Glutamatergic neuron (in vitro differentiated cells): ENCODE measurements around the gene CCNI2. TPM values are rescaled to one million over a fixed set of nuclear protein-coding genes. Genes with fewer than 3 reads are reported as not detected.

ENCODE experiments used
- DNase-seq: peaks from one replicate; pipeline ENCODE4 v3.0.0; 2022
- H3K27ac Mint-ChIP-seq: one replicate; pipeline ENCODE4 v1.8.0; 2020; ENCODE audit warnings: mild to moderate bottlenecking, mixed read lengths, inconsistent platforms; ENCODE audit not compliant: unreplicated experiment
- H3K27me3 Mint-ChIP-seq: one replicate; pipeline ENCODE4 v1.8.0; 2020; ENCODE audit warnings: mild to moderate bottlenecking, moderate library complexity, mixed read lengths, inconsistent platforms; ENCODE audit not compliant: unreplicated experiment
- H3K36me3 Mint-ChIP-seq: one replicate; pipeline ENCODE4 v1.8.0; 2020; ENCODE audit warnings: mild to moderate bottlenecking, mixed read lengths, inconsistent platforms; ENCODE audit not compliant: unreplicated experiment
- H3K4me1 Mint-ChIP-seq: one replicate; pipeline ENCODE4 v1.8.0; 2020; ENCODE audit warnings: mild to moderate bottlenecking, low read depth, mixed read lengths, inconsistent platforms; ENCODE audit not compliant: unreplicated experiment
- H3K4me3 Mint-ChIP-seq: one replicate; pipeline ENCODE4 v1.8.0; 2020; ENCODE audit warnings: mild to moderate bottlenecking, mixed read lengths, inconsistent platforms; ENCODE audit not compliant: unreplicated experiment
- H3K9me3 Mint-ChIP-seq: one replicate; pipeline ENCODE4 v1.8.0; 2020; ENCODE audit warnings: mild to moderate bottlenecking, moderate library complexity, mixed read lengths, inconsistent platforms; ENCODE audit not compliant: unreplicated experiment
- total RNA-seq: library from RNA; stranded (reverse); fragmentation: NEBNext Ultra II Directional; extraction: Animal tissue kit (Norgen Biotek cat#: 25700); gene quantifications from one replicate; pipeline ENCODE4 v1.2.1, GENCODE V29; 2021; ENCODE audit not compliant: unreplicated experiment
- TF ChIP-seq, protein P1 (sequence below): fragments of 200-600 bp; sonication (generic); IDR thresholded peaks from one replicate; pipeline ENCODE4 v1.5.0; 2021; ENCODE audit not compliant: partially characterized antibody, unreplicated experiment

Gene CCNI2
- total RNA-seq, 1 donor from 2014 or later = 0.17 TPM

DNA sequence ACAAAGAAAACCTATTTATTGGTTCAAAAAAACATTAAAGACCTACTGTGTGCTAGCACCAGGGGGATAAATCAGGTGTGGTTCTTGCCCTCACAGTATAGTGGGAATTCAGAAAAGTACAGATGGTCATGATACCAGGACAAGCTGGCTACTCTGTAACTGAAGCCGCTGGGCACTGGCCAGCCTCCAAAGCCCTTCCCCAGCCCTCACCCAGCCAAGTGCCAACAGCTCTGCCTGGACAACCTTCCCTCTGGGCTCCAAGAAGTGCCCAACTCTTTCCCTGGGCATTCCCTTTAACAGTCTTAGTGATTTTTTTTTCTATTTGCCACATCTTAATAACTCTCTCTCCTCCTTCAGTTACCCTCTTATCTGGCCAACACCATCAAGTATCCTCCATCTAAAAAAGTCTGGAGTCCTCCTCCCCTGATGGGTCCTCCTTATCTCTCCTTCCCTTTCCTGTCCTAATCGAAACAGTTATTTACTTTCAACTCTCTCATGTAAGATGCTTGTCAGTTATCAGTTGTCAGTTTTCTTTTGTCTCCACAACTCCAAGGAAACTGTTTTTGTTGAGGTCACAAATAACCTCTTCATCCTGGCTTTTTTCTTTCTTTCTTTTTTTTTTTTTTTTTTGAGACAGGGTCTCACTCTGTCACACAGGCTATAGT is 43.1 kb downstream of the CCNI2 start:
- H3K9me3 Mint-ChIP-seq = peaks cover 2% of the 10 kb centered on the region
- H3K27ac Mint-ChIP-seq = no peak overlapping the region
- H3K4me3 Mint-ChIP-seq = peak overlapping the region; percentile 36
- TF ChIP-seq, protein P1, sequence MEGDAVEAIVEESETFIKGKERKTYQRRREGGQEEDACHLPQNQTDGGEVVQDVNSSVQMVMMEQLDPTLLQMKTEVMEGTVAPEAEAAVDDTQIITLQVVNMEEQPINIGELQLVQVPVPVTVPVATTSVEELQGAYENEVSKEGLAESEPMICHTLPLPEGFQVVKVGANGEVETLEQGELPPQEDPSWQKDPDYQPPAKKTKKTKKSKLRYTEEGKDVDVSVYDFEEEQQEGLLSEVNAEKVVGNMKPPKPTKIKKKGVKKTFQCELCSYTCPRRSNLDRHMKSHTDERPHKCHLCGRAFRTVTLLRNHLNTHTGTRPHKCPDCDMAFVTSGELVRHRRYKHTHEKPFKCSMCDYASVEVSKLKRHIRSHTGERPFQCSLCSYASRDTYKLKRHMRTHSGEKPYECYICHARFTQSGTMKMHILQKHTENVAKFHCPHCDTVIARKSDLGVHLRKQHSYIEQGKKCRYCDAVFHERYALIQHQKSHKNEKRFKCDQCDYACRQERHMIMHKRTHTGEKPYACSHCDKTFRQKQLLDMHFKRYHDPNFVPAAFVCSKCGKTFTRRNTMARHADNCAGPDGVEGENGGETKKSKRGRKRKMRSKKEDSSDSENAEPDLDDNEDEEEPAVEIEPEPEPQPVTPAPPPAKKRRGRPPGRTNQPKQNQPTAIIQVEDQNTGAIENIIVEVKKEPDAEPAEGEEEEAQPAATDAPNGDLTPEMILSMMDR = no peak
- peaks cover 5% of the 10 kb centered on the region for H3K27me3 Mint-ChIP-seq
- H3K36me3 Mint-ChIP-seq = peaks cover 5% of the 10 kb centered on the region
- no peak for DNase-seq
- H3K4me1 Mint-ChIP-seq = peaks cover 10% of the 10 kb centered on the region

DNA sequence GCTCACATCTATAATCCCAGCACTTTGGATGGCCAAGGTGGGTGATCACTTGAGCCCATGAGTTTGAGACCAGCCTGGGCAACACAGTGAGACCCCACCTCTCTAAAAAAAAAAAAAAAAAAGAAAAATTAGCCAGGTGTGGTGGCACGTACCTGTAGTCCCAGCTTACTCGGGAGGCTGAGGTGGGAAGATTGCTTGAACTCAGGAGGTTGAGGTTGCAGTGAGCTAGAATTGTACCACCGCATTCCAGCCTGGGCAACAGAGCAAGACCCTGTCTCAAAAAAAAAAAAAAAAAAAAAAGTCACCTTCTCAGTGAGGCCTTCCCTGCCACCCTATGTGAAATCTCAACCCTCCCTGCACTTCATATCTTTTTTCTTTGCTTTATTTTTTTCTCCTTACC is 43.8 kb downstream of the CCNI2 start:
- H3K27me3 Mint-ChIP-seq = peaks cover 5% of the 10 kb centered on the region
- no peak overlapping the region for H3K27ac Mint-ChIP-seq
- H3K36me3 Mint-ChIP-seq = peaks cover 4% of the 10 kb centered on the region
- H3K4me3 Mint-ChIP-seq = no peak overlapping the region
- no peak for DNase-seq
- peaks cover 10% of the 10 kb centered on the region for H3K4me1 Mint-ChIP-seq
- peaks cover 2% of the 10 kb centered on the region for H3K9me3 Mint-ChIP-seq
- TF ChIP-seq, protein P1 = no peak

DNA sequence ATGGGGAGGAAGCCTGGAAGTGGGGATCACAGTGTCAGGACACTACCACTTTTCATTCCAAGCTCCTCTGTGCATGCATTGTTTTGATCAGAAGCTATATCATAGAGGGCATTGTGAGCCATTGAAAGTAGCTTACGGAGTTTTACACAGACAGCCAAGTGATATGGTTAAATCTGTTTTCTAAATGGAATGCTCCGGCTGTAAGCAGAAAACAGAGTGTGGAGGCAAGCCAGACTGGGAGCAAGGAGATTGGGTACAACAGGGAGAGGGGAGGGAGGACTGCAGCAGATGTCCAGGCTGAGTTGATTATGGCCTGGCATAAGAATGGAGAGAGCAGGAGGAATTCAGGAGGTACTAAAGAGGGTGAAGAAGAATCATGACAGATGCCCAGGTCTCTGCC is 50.4 kb downstream of the CCNI2 start:
- Mint-ChIP-seq H3K4me3 (no peak overlapping the region), H3K9me3 (peaks cover 2% of the 10 kb centered on the region), H3K4me1 (no peaks in the 10 kb centered on the region), H3K36me3 (no peaks in the 10 kb centered on the region), H3K27ac (no peak overlapping the region), H3K27me3 (peaks cover 1% of the 10 kb centered on the region)
- DNase-seq = no peak
- TF ChIP-seq, protein P1 = no peak

DNA sequence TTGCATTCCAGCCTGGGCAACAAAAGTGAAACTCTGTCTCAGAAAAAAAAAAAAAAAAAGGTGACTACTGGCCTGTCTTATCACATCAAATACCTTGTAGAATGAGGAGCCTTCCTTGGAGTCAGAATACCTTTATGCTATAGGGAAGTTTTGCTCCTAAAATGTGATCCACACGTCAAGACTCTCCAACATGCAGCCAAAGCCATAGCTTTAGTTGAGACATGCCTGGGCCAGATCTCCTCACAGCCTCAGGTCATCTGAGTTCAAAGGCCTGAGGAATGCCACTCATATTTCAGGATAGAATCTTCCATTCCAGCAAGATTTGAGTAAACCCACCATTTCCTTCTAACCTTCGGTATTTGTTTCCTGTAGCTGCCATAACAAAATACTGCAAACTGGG is 52.2 kb downstream of the CCNI2 start:
- Mint-ChIP-seq H3K4me1 (no peaks in the 10 kb centered on the region), H3K27me3 (no peaks in the 10 kb centered on the region), H3K27ac (no peak overlapping the region), H3K36me3 (no peaks in the 10 kb centered on the region), H3K9me3 (peaks cover 2% of the 10 kb centered on the region), H3K4me3 (no peak overlapping the region)
- DNase-seq = no peak
- TF ChIP-seq, protein P1 = no peak

DNA sequence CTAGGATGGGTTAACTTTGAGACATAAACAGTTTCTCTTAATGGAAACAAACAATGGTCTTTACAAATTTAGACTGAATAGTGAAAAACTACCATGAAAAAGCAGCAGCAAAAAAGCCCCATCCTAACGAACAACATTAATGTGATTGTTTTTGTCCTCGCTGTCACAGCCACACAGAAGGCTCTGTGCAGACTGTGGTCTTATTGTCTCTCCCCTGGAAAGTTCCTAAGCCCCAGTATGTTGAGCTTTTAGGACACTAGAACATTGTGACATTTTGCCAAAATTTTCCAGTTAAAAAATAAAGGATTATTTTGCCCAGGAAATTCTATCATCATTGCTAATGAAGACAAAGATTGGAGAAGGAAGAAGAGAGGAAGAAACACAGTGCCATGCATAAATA is 53.3 kb downstream of the CCNI2 start:
- no peaks in the 10 kb centered on the region for H3K4me1 Mint-ChIP-seq
- H3K9me3 Mint-ChIP-seq = peaks cover 4% of the 10 kb centered on the region
- H3K36me3 Mint-ChIP-seq = no peaks in the 10 kb centered on the region
- no peak overlapping the region for H3K27ac Mint-ChIP-seq
- no peaks in the 10 kb centered on the region for H3K27me3 Mint-ChIP-seq
- TF ChIP-seq, protein P1 = no peak
- no peak for DNase-seq
- H3K4me3 Mint-ChIP-seq = no peak overlapping the region
